ENCODE results near the gene CEP41.

DNA sequence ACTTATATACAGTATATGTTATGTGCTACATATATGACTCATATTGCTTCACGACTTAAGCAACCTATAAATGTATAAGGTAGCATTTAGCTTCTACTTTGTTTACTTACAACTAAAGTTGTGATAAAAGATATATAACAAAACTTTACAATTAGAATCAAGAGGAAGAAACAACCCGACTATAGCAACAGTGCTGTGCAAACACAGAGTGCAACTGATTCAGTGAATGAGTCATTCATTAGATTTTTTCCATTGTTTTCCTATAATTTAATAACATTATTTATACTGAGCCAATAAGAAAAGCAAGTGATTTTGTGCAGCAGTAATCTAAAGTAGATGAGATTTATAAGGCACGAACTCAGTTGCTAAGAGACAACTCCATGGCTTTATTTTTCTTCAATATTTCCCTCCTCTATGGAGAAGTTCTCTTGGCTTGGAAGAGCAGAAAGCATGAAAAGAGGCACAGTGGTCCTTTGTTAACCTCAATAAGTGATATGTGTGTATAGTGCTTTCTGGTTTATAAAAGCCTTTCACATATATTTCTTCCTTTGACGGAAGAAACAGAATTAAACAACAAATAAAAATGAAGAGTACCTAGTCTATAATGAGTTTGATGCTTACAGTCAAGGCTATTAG lies 19.8 kb downstream of the CEP41 start:
- no peak for TF ChIP-seq EP300 (IDR thresholded peaks at IDR 0.05)
- TF ChIP-seq, protein P1, sequence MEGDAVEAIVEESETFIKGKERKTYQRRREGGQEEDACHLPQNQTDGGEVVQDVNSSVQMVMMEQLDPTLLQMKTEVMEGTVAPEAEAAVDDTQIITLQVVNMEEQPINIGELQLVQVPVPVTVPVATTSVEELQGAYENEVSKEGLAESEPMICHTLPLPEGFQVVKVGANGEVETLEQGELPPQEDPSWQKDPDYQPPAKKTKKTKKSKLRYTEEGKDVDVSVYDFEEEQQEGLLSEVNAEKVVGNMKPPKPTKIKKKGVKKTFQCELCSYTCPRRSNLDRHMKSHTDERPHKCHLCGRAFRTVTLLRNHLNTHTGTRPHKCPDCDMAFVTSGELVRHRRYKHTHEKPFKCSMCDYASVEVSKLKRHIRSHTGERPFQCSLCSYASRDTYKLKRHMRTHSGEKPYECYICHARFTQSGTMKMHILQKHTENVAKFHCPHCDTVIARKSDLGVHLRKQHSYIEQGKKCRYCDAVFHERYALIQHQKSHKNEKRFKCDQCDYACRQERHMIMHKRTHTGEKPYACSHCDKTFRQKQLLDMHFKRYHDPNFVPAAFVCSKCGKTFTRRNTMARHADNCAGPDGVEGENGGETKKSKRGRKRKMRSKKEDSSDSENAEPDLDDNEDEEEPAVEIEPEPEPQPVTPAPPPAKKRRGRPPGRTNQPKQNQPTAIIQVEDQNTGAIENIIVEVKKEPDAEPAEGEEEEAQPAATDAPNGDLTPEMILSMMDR (IDR thresholded peaks at IDR 0.05) = no peak
- TF ChIP-seq POLR2A (IDR thresholded peaks at IDR 0.05; ENCODE audit: low read length) = no peak
- no peak for TF ChIP-seq ZC3H11A (IDR thresholded peaks at IDR 0.05)
- TF ChIP-seq, protein P2, sequence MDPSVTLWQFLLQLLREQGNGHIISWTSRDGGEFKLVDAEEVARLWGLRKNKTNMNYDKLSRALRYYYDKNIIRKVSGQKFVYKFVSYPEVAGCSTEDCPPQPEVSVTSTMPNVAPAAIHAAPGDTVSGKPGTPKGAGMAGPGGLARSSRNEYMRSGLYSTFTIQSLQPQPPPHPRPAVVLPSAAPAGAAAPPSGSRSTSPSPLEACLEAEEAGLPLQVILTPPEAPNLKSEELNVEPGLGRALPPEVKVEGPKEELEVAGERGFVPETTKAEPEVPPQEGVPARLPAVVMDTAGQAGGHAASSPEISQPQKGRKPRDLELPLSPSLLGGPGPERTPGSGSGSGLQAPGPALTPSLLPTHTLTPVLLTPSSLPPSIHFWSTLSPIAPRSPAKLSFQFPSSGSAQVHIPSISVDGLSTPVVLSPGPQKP (IDR thresholded peaks at IDR 0.05; ENCODE audit: low read depth, low read length) = no peak
- no peak for TF ChIP-seq JUNB (IDR thresholded peaks at IDR 0.05)
- no peak for TF ChIP-seq FOSL2 (IDR thresholded peaks at IDR 0.05)
- peak; percentile 10; the same call in 1 of the 2 replicates for TF ChIP-seq FOSL2 (CRISPR knock-in tag; IDR thresholded peaks at IDR 0.05)
- TF ChIP-seq RAD21 (conservative IDR thresholded peaks at IDR 0.05 in 1 of 2, IDR thresholded peaks at IDR 0.05 in 1 of 2) = no peak
- no peak for TF ChIP-seq GATA3 (IDR thresholded peaks at IDR 0.05; ENCODE audit: borderline replicate concordance)
- TF ChIP-seq ZNF302 (CRISPR knock-in tag; IDR thresholded peaks at IDR 0.05) = no peak
- no peak for TF ChIP-seq MAZ (IDR thresholded peaks at IDR 0.05; ENCODE audit: borderline replicate concordance, low read depth, low read length)
